Measurements from ENCODE around the gene DALRD3.
"Not testable (repeated sequence)": the region's sequence is repeated elsewhere in the genome, so short reads cannot be mapped to it uniquely, and the experiment has no call there.

GRCh38 chr3:49008627-49009026 lies 9.8 kb downstream of the DALRD3 start:
- not testable (repeated sequence) for TF ChIP-seq CTCF, REST (IDR thresholded peaks at IDR 0.05)
